Naive thymus-derived CD4-positive, alpha-beta T cell (primary cell): ENCODE measurements around the gene CFP. TPM values are rescaled to one million over a fixed set of nuclear protein-coding genes. Genes with fewer than 3 reads are reported as not detected.
"Not testable (repeated sequence)": the region's sequence is repeated elsewhere in the genome, so short reads cannot be mapped to it uniquely, and the experiment has no call there.

Source experiments
- ATAC-seq: fragments of 150-1000 bp; cut with Tn5 transposase; 2 replicates; pipeline ENCODE4 v1.10.0; 2021; ENCODE audit warnings: mild to moderate bottlenecking, moderate library complexity
- CTCF ChIA-PET: fragments of 350-600 bp; sonication (Branson Sonifier 250); formaldehyde crosslinking; loops from one replicate; lab custom pipeline; 2021; ENCODE audit warnings: antibody characterized with exemption; lab: Charles Lee
- POLR2A ChIA-PET: fragments of 350-600 bp; sonication (Branson Sonifier 250); formaldehyde crosslinking; loops from one replicate; lab custom pipeline; 2021; ENCODE audit warnings: antibody characterized with exemption, inconsistent platforms; lab: Charles Lee
- DNase-seq, 9 donors: peaks; one replicate each; pipeline versions ENCODE4 v3.0.0 to v3.0.0-alpha.2; 2020 to 2022; ENCODE audit warnings: mixed read lengths in 1 of 9
- H3K27ac ChIP-seq: one replicate; pipeline ENCODE4 v1.7.0; 2013; ENCODE audit warnings: mild to moderate bottlenecking, low read depth, low read length, moderate library complexity
- H3K27me3 ChIP-seq, 2 donors: one replicate each; pipeline ENCODE4 v1.7.0; 2013; ENCODE audit warnings: low read length in 2 of 2, mild to moderate bottlenecking in 2 of 2, moderate library complexity in 2 of 2; ENCODE audit not compliant: control insufficient read depth in 2 of 2, insufficient read depth in 2 of 2
- H3K36me3 ChIP-seq, 3 experiments: 1 replicate in 2 of 3; 2 replicates in 1 of 3; pipeline ENCODE4 v1.7.0; 2013; ENCODE audit warnings: low read length in 3 of 3, mild to moderate bottlenecking in 3 of 3, moderate library complexity in 1 of 3; ENCODE audit not compliant: insufficient read depth in 3 of 3, control insufficient read depth in 2 of 3
- H3K4me1 ChIP-seq, 2 donors: one replicate each; pipeline ENCODE4 v1.7.0; 2013; ENCODE audit warnings: low read length in 2 of 2, mild to moderate bottlenecking in 2 of 2, moderate library complexity in 1 of 2; ENCODE audit not compliant: control insufficient read depth in 2 of 2, insufficient read depth in 2 of 2
- H3K4me3 ChIP-seq: 2 replicates; pipeline ENCODE4 v1.7.0; 2013; ENCODE audit warnings: mild to moderate bottlenecking, low read length
- H3K9me3 ChIP-seq, 3 experiments: 1 replicate in 2 of 3; 2 replicates in 1 of 3; pipeline ENCODE4 v1.7.0; 2013; ENCODE audit warnings: low read length in 3 of 3; ENCODE audit not compliant: control insufficient read depth in 2 of 3
- H3K27ac Mint-ChIP-seq, 9 donors: one replicate each; pipeline ENCODE4 v1.8.0; 2020 to 2022; ENCODE audit warnings: mixed read lengths in 9 of 9, mild to moderate bottlenecking in 8 of 9, moderate library complexity in 5 of 9, inconsistent platforms in 2 of 9
- H3K27me3 Mint-ChIP-seq, 5 donors: one replicate each; pipeline ENCODE4 v1.8.0; 2021 to 2022; ENCODE audit warnings: mixed read lengths in 5 of 5, mild to moderate bottlenecking in 1 of 5
- H3K36me3 Mint-ChIP-seq, 5 donors: one replicate each; pipeline ENCODE4 v1.8.0; 2020 to 2022; ENCODE audit warnings: mixed read lengths in 5 of 5, mild to moderate bottlenecking in 3 of 5, inconsistent platforms in 1 of 5
- H3K4me1 Mint-ChIP-seq, 7 donors: one replicate each; pipeline ENCODE4 v1.8.0; 2020 to 2022; ENCODE audit warnings: mixed read lengths in 7 of 7, mild to moderate bottlenecking in 3 of 7, inconsistent platforms in 1 of 7
- H3K4me3 Mint-ChIP-seq, 10 donors: one replicate each; pipeline ENCODE4 v1.8.0; 2020 to 2022; ENCODE audit warnings: mild to moderate bottlenecking in 10 of 10, mixed read lengths in 10 of 10, moderate library complexity in 6 of 10, inconsistent platforms in 2 of 10
- H3K9me3 Mint-ChIP-seq, 11 donors: one replicate each; pipeline ENCODE4 v1.8.0; 2020 to 2022; ENCODE audit warnings: mixed read lengths in 11 of 11, mild to moderate bottlenecking in 4 of 11, inconsistent platforms in 1 of 11, moderate library complexity in 1 of 11
- intact Hi-C, 2 donors: fragments of 100-400 bp; cut with micrococcal nuclease; formaldehyde crosslinking; loops; one replicate each; pipeline ENCODE4 v1.15.1; 2023
- polyA plus RNA-seq, 2 donors: library from polyadenylated mRNA; unstranded; fragments of 300-500 nt; fragmentation: Illumina TruSeq; gene quantifications; one replicate each; pipeline ENCODE4 v1.2.3, GENCODE V29; 2021
- total RNA-seq, 6 experiments: library from RNA in 5 of 6; stranded (reverse) in 5 of 6; gene quantifications; 1 replicate in 5 of 6; 2 replicates in 1 of 6; pipeline ENCODE4 v1.2.3 and lab custom pipeline; 2021 to 2026

The CFP gene
- total and polyA plus RNA-seq, 7 experiments from 2014 or later: 19.4 to 164 (median 32.9) TPM

GRCh38 chrX:47608130-47608810, 21.5 kb downstream of the CFP start:
- H3K27ac ChIP-seq: no peak overlapping the region
- Mint-ChIP-seq H3K9me3 (peaks cover 0 to 3% (median 0%) of the 10 kb centered on the region in 11 donors), H3K27me3 (peaks cover 0 to 3% (median 0%) of the 10 kb centered on the region in 5 donors), H3K4me3 (no peak overlapping the region), H3K36me3 (no peaks in the 10 kb centered on the region), H3K4me1 (peaks cover 0 to 12% (median 4%) of the 10 kb centered on the region in 7 donors), H3K27ac (no peak overlapping the region)
- H3K9me3 ChIP-seq: no peaks in the 10 kb centered on the region
- ATAC-seq (no peak), DNase-seq (no peak)
- H3K36me3 ChIP-seq: no peaks in the 10 kb centered on the region
- no peaks in the 10 kb centered on the region for H3K27me3 ChIP-seq
- no peak overlapping the region for H3K4me3 ChIP-seq
- no peaks in the 10 kb centered on the region for H3K4me1 ChIP-seq
- ChIA-PET CTCF (interaction anchor here (0.7 kb wide), 1 partner anchor 8 kb away, joined by 3 read pairs; no protein-coding TSS in a partner anchor), POLR2A (interaction anchor here (0.8 kb wide), 1 partner anchor 12 kb away, joined by 4 read pairs; no protein-coding TSS in a partner anchor)
- intact Hi-C loops: no loop called here

GRCh38 chrX:47607091-47607490, 22.6 kb downstream of the CFP start:
- Histone ChIP-seq H3K27ac (no peak overlapping the region), H3K9me3 (no peaks in the 10 kb centered on the region), H3K36me3 (no peaks in the 10 kb centered on the region), H3K4me3 (no peak overlapping the region), H3K27me3 (no peaks in the 10 kb centered on the region), H3K4me1 (no peaks in the 10 kb centered on the region)
- ChIA-PET CTCF (no interaction called here), POLR2A (no interaction called here)
- no peak overlapping the region for H3K4me3 Mint-ChIP-seq
- H3K4me1 Mint-ChIP-seq: peaks cover 0 to 12% (median 4%) of the 10 kb centered on the region in 7 donors
- no peak overlapping the region for H3K27ac Mint-ChIP-seq
- H3K27me3 Mint-ChIP-seq: peaks cover 0 to 3% (median 0%) of the 10 kb centered on the region in 5 donors
- DNase-seq (no peak), ATAC-seq (no peak)
- no peaks in the 10 kb centered on the region for H3K36me3 Mint-ChIP-seq
- H3K9me3 Mint-ChIP-seq: peaks cover 0 to 3% (median 0%) of the 10 kb centered on the region in 11 donors
- intact Hi-C loops: no loop called here

- peaks cover 0 to 17% (median 2%) of the 10 kb centered on the region in 11 donors for H3K9me3 Mint-ChIP-seq
- no peak for DNase-seq
- ATAC-seq: no peak
- H3K27me3 Mint-ChIP-seq: peaks cover 0 to 3% (median 0%) of the 10 kb centered on the region in 5 donors
- no peak overlapping the region for H3K4me3 Mint-ChIP-seq
- POLR2A ChIA-PET: no interaction called here
- H3K9me3 ChIP-seq: no peaks in the 10 kb centered on the region
- intact Hi-C loops: no loop called here
- no peaks in the 10 kb centered on the region for H3K4me1 ChIP-seq
- H3K27ac Mint-ChIP-seq: no peak overlapping the region
- H3K36me3 Mint-ChIP-seq: no peaks in the 10 kb centered on the region
- H3K36me3 ChIP-seq: no peaks in the 10 kb centered on the region
- no peaks in the 10 kb centered on the region for H3K27me3 ChIP-seq
- CTCF ChIA-PET: no interaction called here
- H3K4me1 Mint-ChIP-seq: peaks cover 0 to 12% (median 4%) of the 10 kb centered on the region in 7 donors
- H3K27ac ChIP-seq: no peak overlapping the region
- no peak overlapping the region for H3K4me3 ChIP-seq
Observed at GRCh38 chrX:47605024-47605423, 24.7 kb downstream of the CFP start.

- ATAC-seq, POLR2A ChIA-PET, H3K27me3 ChIP-seq, CTCF ChIA-PET, H3K4me1 ChIP-seq, H3K36me3 ChIP-seq, H3K4me3 Mint-ChIP-seq, H3K27ac Mint-ChIP-seq, H3K4me3 ChIP-seq, H3K27me3 Mint-ChIP-seq, DNase-seq, intact Hi-C loops, H3K36me3 Mint-ChIP-seq, H3K27ac ChIP-seq, H3K9me3 ChIP-seq, H3K4me1 Mint-ChIP-seq: not testable (repeated sequence)
- peaks cover 0 to 27% (median 7%) of the 10 kb centered on the region in 11 donors for H3K9me3 Mint-ChIP-seq
Observed at GRCh38 chrX:47603125-47603524, 26.6 kb downstream of the CFP start.

- no peak overlapping the region for H3K27ac ChIP-seq
- H3K9me3 ChIP-seq: peaks cover 0 to 6% (median 0%) of the 10 kb centered on the region in 3 experiments
- Mint-ChIP-seq H3K27ac (peak overlapping the region in 2 of 9 donors; percentile 2 to 88), H3K27me3 (peaks cover 0 to 9% (median 0%) of the 10 kb centered on the region in 5 donors), H3K9me3 (peaks cover 0 to 52% (median 21%) of the 10 kb centered on the region in 11 donors), H3K4me3 (peak overlapping the region in 1 of 10 donors; percentile 17), H3K4me1 (peaks cover 4 to 23% (median 18%) of the 10 kb centered on the region in 7 donors), H3K36me3 (peaks cover 5 to 14% (median 6%) of the 10 kb centered on the region in 5 donors)
- ATAC-seq (no peak), DNase-seq (no peak)
- H3K4me3 ChIP-seq: no peak overlapping the region
- H3K4me1 ChIP-seq: peaks cover 0 to 10% of the 10 kb centered on the region in 2 donors
- no peaks in the 10 kb centered on the region for H3K27me3 ChIP-seq
- ChIA-PET CTCF (no interaction called here), POLR2A (interaction anchor here (0.6 to 2.1 kb wide), 2 partner anchors 10 to 53 kb away, joined by 3 to 5 read pairs; partner anchors contain the start of gene ELK1)
- intact Hi-C loops: no loop called here
- no peaks in the 10 kb centered on the region for H3K36me3 ChIP-seq
Observed at GRCh38 chrX:47597222-47597621, 32.5 kb downstream of the CFP start.

GRCh38 chrX:47596256-47596655, 33.5 kb downstream of the CFP start:
- CTCF ChIA-PET: no interaction called here
- Histone ChIP-seq H3K9me3 (peaks cover 0 to 6% (median 0%) of the 10 kb centered on the region in 3 experiments), H3K36me3 (no peaks in the 10 kb centered on the region), H3K27me3 (no peaks in the 10 kb centered on the region), H3K4me1 (peaks cover 0 to 10% of the 10 kb centered on the region in 2 donors), H3K27ac (peak overlapping the region; percentile 7), H3K4me3 (no peak overlapping the region)
- Mint-ChIP-seq H3K4me1 (peaks cover 4 to 23% (median 18%) of the 10 kb centered on the region in 7 donors), H3K4me3 (peak overlapping the region in 8 of 10 donors; percentile 39 to 72 (median 55)), H3K27me3 (peaks cover 0 to 6% (median 0%) of the 10 kb centered on the region in 5 donors), H3K36me3 (peaks cover 5 to 14% (median 6%) of the 10 kb centered on the region in 5 donors), H3K27ac (peak overlapping the region; percentile 59 to 90 (median 82)), H3K9me3 (peaks cover 0 to 47% (median 21%) of the 10 kb centered on the region in 11 donors)
- ATAC-seq (no peak), DNase-seq (no peak)
- POLR2A ChIA-PET: interaction anchor here (0.8 to 2.1 kb wide), 9 partner anchors 12 to 467 kb away, joined by 3 to 9 read pairs (median 4); partner anchors contain the start of gene ELK1
- intact Hi-C loops: loop anchor here in 1 of 2 donors (1.0 kb wide), 1 partner anchor 14 kb away; the partner anchor contains the start of gene TIMP1
